Lower leg skin (tissue), 3 donors: ENCODE measurements around the gene RMI2.

Experiments used
- POLR2A ChIP-seq, 2 donors: fragments of 450-650 bp; IDR thresholded peaks; one replicate each; pipeline ENCODE4 v1.6.1; 2016 to 2017; ENCODE audit warnings: antibody characterized with exemption in 2 of 2, mild to moderate bottlenecking in 1 of 2, moderate library complexity in 1 of 2
- TF ChIP-seq, protein P1 (sequence below), 3 donors: fragments of 450-650 bp; IDR thresholded peaks; one replicate each; pipeline ENCODE4 v1.5.1; 2016; ENCODE audit warnings: antibody characterized with exemption in 3 of 3, mild to moderate bottlenecking in 3 of 3, moderate library complexity in 2 of 3

DNA sequence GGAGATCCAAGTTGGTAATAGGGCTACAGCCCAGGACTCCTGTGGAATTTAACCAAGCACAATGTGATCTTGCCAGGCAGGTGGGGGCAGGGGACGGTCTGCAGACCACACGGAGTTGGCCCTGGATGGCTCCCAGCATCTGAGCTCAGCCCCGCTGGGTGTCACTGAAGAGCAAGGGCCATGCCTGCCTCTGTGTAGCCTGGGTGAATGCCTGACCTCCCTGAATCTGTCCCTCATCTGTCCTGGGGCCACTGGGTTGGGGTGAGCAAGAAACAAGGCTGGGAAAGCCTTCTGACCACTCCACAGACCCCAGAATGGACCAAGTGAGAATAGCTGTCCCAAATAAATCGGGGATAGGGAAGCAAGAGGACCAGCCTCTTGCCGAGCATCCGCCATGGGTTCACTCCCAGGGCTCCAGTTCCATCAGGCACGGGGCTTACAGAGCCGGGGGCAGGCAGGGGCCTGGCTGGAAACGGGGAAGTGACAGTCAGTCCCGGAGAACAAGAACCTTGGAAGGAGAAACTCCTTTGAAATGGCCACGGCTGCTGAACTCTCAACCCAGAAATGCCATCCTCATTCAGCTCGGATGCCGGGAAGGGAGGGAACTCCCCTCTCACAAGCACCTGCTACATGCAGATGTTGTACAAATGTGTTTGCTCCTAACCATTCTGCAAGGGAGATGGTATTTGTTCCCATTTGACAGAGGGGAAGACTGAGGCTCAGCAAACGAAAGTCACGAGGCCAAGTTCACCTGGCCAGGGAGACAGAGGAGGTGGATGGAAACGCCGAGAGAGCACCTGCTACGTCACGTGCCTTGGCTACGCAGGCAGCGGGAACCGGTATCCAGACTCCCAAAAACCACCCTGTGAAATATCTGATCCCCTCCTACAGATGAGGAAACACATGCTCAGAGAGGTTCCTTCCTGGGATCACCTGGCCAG lies 50.0 kb downstream of the RMI2 start:
- TF ChIP-seq, protein P1, sequence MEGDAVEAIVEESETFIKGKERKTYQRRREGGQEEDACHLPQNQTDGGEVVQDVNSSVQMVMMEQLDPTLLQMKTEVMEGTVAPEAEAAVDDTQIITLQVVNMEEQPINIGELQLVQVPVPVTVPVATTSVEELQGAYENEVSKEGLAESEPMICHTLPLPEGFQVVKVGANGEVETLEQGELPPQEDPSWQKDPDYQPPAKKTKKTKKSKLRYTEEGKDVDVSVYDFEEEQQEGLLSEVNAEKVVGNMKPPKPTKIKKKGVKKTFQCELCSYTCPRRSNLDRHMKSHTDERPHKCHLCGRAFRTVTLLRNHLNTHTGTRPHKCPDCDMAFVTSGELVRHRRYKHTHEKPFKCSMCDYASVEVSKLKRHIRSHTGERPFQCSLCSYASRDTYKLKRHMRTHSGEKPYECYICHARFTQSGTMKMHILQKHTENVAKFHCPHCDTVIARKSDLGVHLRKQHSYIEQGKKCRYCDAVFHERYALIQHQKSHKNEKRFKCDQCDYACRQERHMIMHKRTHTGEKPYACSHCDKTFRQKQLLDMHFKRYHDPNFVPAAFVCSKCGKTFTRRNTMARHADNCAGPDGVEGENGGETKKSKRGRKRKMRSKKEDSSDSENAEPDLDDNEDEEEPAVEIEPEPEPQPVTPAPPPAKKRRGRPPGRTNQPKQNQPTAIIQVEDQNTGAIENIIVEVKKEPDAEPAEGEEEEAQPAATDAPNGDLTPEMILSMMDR (IDR thresholded peaks at IDR 0.05), result no peak
- TF ChIP-seq POLR2A (IDR thresholded peaks at IDR 0.05), result no peak
